Subcutaneous abdominal adipose tissue (tissue), 5 donors: ENCODE results near the gene TMEM145.

Source experiments
- H3K27ac ChIP-seq: one replicate; pipeline ENCODE4 v1.7.0; 2013; ENCODE audit warnings: low read depth, mild to moderate bottlenecking, inconsistent platforms, low read length, moderate library complexity
- H3K27me3 ChIP-seq, 5 donors: one replicate each; pipeline ENCODE4 v1.7.0; 2013; ENCODE audit warnings: low read length in 5 of 5, inconsistent platforms in 1 of 5; ENCODE audit not compliant: control insufficient read depth in 5 of 5, insufficient read depth in 4 of 5
- H3K36me3 ChIP-seq, 5 donors: one replicate each; pipeline ENCODE4 v1.7.0; 2013; ENCODE audit warnings: low read length in 5 of 5; ENCODE audit not compliant: control insufficient read depth in 5 of 5, insufficient read depth in 5 of 5
- H3K4me1 ChIP-seq, 5 donors: one replicate each; pipeline ENCODE4 v1.7.0; 2013; ENCODE audit warnings: low read length in 5 of 5, mild to moderate bottlenecking in 3 of 5, moderate library complexity in 1 of 5; ENCODE audit not compliant: control insufficient read depth in 5 of 5, insufficient read depth in 5 of 5
- H3K4me3 ChIP-seq, 5 donors: one replicate each; pipeline ENCODE4 v1.7.0; 2013; ENCODE audit warnings: low read length in 5 of 5, low read depth in 1 of 5
- H3K9ac ChIP-seq, 5 donors: one replicate each; pipeline ENCODE4 v1.7.0; 2013; ENCODE audit warnings: low read length in 5 of 5, mild to moderate bottlenecking in 4 of 5, moderate library complexity in 3 of 5
- H3K9me3 ChIP-seq, 5 donors: one replicate each; pipeline ENCODE4 v1.7.0; 2013; ENCODE audit warnings: low read length in 5 of 5; ENCODE audit not compliant: control insufficient read depth in 5 of 5
- donor health status: healthy.
- donor health status: healthy.
- donor health status: healthy.
- donor health status: healthy.
- donor health status: healthy.

TMEM145 gene

GRCh38 chr19:42357290-42357689, 44.2 kb downstream of the TMEM145 start:
- Histone ChIP-seq H3K4me3 (no peak overlapping the region), H3K9ac (no peak overlapping the region), H3K27ac (no peak overlapping the region), H3K9me3 (no peaks in the 10 kb centered on the region), H3K36me3 (peaks cover 0 to 84% (median 62%) of the 10 kb centered on the region in 5 donors), H3K4me1 (peaks cover 0 to 13% (median 0%) of the 10 kb centered on the region in 5 donors), H3K27me3 (no peaks in the 10 kb centered on the region)

- Histone ChIP-seq H3K4me1 (peaks cover 0 to 23% (median 12%) of the 10 kb centered on the region in 5 donors), H3K4me3 (no peak overlapping the region), H3K36me3 (peaks cover 0 to 71% (median 47%) of the 10 kb centered on the region in 5 donors), H3K9ac (peak overlapping the region in 1 of 5 donors; percentile 28), H3K27ac (no peak overlapping the region), H3K9me3 (peaks cover 0 to 14% (median 5%) of the 10 kb centered on the region in 5 donors), H3K27me3 (no peaks in the 10 kb centered on the region)
Observed at GRCh38 chr19:42360787-42361544, 47.9 kb downstream of the TMEM145 start.

GRCh38 chr19:42361545-42361910, 48.4 kb downstream of the TMEM145 start:
- Histone ChIP-seq H3K4me3 (no peak overlapping the region), H3K36me3 (peaks cover 0 to 68% (median 41%) of the 10 kb centered on the region in 5 donors), H3K9ac (no peak overlapping the region)

GRCh38 chr19:42362342-42362741, 49.2 kb downstream of the TMEM145 start:
- Histone ChIP-seq H3K4me1 (peaks cover 0 to 23% (median 12%) of the 10 kb centered on the region in 5 donors), H3K9ac (no peak overlapping the region), H3K9me3 (peaks cover 0 to 14% (median 5%) of the 10 kb centered on the region in 5 donors), H3K27me3 (no peaks in the 10 kb centered on the region), H3K36me3 (peaks cover 0 to 61% (median 33%) of the 10 kb centered on the region in 5 donors), H3K4me3 (no peak overlapping the region), H3K27ac (no peak overlapping the region)

More at GRCh38 chr19:42361545-42361910, 48.4 kb downstream of the TMEM145 start:
- Histone ChIP-seq H3K27ac (no peak overlapping the region), H3K9me3 (peaks cover 0 to 14% (median 5%) of the 10 kb centered on the region in 5 donors), H3K4me1 (peaks cover 0 to 23% (median 12%) of the 10 kb centered on the region in 5 donors), H3K27me3 (no peaks in the 10 kb centered on the region)

GRCh38 chr19:42362891-42363440, 49.9 kb downstream of the TMEM145 start:
- peaks cover 0 to 55% (median 27%) of the 10 kb centered on the region in 5 donors for H3K36me3 ChIP-seq
- H3K4me3 ChIP-seq = no peak overlapping the region
- peaks cover 0 to 14% (median 5%) of the 10 kb centered on the region in 5 donors for H3K9me3 ChIP-seq
- no peak overlapping the region for H3K9ac ChIP-seq
- no peaks in the 10 kb centered on the region for H3K27me3 ChIP-seq
- no peak overlapping the region for H3K27ac ChIP-seq
- H3K4me1 ChIP-seq = peaks cover 0 to 23% (median 12%) of the 10 kb centered on the region in 5 donors

GRCh38 chr19:42363614-42364346, 50.7 kb downstream of the TMEM145 start:
- H3K4me1 ChIP-seq = peaks cover 0 to 23% (median 12%) of the 10 kb centered on the region in 5 donors
- peaks cover 0 to 14% (median 5%) of the 10 kb centered on the region in 5 donors for H3K9me3 ChIP-seq
- H3K27ac ChIP-seq = no peak overlapping the region
- no peaks in the 10 kb centered on the region for H3K27me3 ChIP-seq
- H3K4me3 ChIP-seq = peak overlapping the region in 1 of 5 donors; percentile 3
- no peak overlapping the region for H3K9ac ChIP-seq
- peaks cover 0 to 47% (median 27%) of the 10 kb centered on the region in 5 donors for H3K36me3 ChIP-seq

GRCh38 chr19:42366673-42367072, 53.6 kb downstream of the TMEM145 start:
- H3K27me3 ChIP-seq = no peaks in the 10 kb centered on the region
- peaks cover 0 to 27% (median 9%) of the 10 kb centered on the region in 5 donors for H3K4me1 ChIP-seq
- no peak overlapping the region for H3K9ac ChIP-seq
- H3K9me3 ChIP-seq = peaks cover 0 to 14% (median 5%) of the 10 kb centered on the region in 5 donors
- no peak overlapping the region for H3K27ac ChIP-seq
- peaks cover 0 to 44% (median 33%) of the 10 kb centered on the region in 5 donors for H3K36me3 ChIP-seq
- no peak overlapping the region for H3K4me3 ChIP-seq

- Histone ChIP-seq H3K4me1 (peaks cover 0 to 27% (median 8%) of the 10 kb centered on the region in 5 donors), H3K4me3 (no peak overlapping the region), H3K9me3 (peaks cover 0 to 14% (median 5%) of the 10 kb centered on the region in 5 donors), H3K36me3 (peaks cover 0 to 36% (median 26%) of the 10 kb centered on the region in 5 donors), H3K27me3 (no peaks in the 10 kb centered on the region), H3K9ac (no peak overlapping the region), H3K27ac (no peak overlapping the region)
Observed at GRCh38 chr19:42367929-42368328, 54.8 kb downstream of the TMEM145 start.

GRCh38 chr19:42368360-42368759, 55.3 kb downstream of the TMEM145 start:
- Histone ChIP-seq H3K4me1 (peaks cover 0 to 27% (median 8%) of the 10 kb centered on the region in 5 donors), H3K36me3 (peaks cover 0 to 32% (median 21%) of the 10 kb centered on the region in 5 donors), H3K27ac (no peak overlapping the region), H3K27me3 (no peaks in the 10 kb centered on the region), H3K4me3 (no peak overlapping the region), H3K9ac (no peak overlapping the region), H3K9me3 (peaks cover 0 to 10% (median 5%) of the 10 kb centered on the region in 5 donors)
